ENCODE results near the gene PDAP1.

DNA sequence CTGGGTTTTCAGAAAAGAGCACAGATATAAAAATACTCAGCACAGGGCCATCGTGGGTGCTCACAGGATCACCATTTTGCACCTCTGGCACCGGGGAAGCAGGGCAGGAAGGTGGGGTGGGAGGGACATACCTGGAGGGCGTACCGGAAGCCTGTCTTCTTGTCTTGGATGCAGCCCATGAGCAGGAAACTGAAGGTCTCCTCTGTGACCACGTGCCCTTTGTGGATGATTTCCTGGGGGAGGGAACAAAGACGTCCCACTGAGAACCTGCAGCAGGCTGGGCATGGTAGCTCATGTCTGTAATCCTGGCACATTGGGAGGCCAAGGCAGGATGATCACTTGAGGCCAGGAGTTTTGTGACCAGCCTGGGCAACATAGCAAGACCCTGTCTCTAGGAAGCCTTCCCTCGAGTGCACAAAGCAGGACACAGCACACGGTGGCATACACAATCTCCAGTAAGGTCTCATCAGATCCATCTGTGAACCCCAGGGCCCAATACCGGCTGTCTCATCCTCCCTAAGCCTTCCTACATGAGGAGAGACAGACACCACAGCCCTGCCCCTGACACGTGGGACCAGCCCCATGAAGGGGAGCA, 20.7 kb upstream of the PDAP1 start:
- TF ChIP-seq, protein P1, sequence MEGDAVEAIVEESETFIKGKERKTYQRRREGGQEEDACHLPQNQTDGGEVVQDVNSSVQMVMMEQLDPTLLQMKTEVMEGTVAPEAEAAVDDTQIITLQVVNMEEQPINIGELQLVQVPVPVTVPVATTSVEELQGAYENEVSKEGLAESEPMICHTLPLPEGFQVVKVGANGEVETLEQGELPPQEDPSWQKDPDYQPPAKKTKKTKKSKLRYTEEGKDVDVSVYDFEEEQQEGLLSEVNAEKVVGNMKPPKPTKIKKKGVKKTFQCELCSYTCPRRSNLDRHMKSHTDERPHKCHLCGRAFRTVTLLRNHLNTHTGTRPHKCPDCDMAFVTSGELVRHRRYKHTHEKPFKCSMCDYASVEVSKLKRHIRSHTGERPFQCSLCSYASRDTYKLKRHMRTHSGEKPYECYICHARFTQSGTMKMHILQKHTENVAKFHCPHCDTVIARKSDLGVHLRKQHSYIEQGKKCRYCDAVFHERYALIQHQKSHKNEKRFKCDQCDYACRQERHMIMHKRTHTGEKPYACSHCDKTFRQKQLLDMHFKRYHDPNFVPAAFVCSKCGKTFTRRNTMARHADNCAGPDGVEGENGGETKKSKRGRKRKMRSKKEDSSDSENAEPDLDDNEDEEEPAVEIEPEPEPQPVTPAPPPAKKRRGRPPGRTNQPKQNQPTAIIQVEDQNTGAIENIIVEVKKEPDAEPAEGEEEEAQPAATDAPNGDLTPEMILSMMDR (IDR thresholded peaks at IDR 0.05): no peak
- TF ChIP-seq POLR2A (IDR thresholded peaks at IDR 0.05): no peak
- no peak for TF ChIP-seq POLR2AphosphoS5 (IDR thresholded peaks at IDR 0.05)

All from sigmoid colon (tissue), 4 donors.